SK-N-MC (cell line): ENCODE measurements around the gene CD3G.
A peak's percentile ranks its signal among the peaks of the same experiment; 100 is the strongest.
"Not testable (repeated sequence)": the region's sequence is repeated elsewhere in the genome, so short reads cannot be mapped to it uniquely, and the experiment has no call there.

Experiments used
- DNase-seq: peaks from one replicate; pipeline ENCODE4 v3.0.0-alpha.2; 2011; ENCODE audit warnings: low read depth, low spot score
- H3K27ac ChIP-seq: fragments of 200-600 bp; sonication (generic); 2 replicates; pipeline ENCODE4 v1.5.1; 2016; ENCODE audit warnings: mixed run types
- H3K36me3 ChIP-seq: fragments of 200-600 bp; sonication (generic); 2 replicates; pipeline ENCODE4 v1.6.1; 2017; ENCODE audit warnings: antibody characterized with exemption, low read length, mixed read lengths; ENCODE audit not compliant: insufficient read depth
- H3K4me3 ChIP-seq: fragments of 200-600 bp; sonication (generic); 2 replicates; pipeline ENCODE4 v1.5.1; 2016
- H3K9ac ChIP-seq: fragments of 200-600 bp; sonication (generic); 2 replicates; pipeline ENCODE4 v1.8.0; 2017; ENCODE audit warnings: mixed run types, mixed read lengths; ENCODE audit not compliant: insufficient read length
- H3K9me3 ChIP-seq: fragments of 200-600 bp; sonication (generic); 2 replicates; pipeline ENCODE4 v1.6.1; 2017; ENCODE audit warnings: low read depth, mild to moderate bottlenecking, antibody characterized with exemption, low read length, moderate library complexity, mixed read lengths
- EZH2 ChIP-seq: fragments of 200-600 bp; sonication (generic); IDR thresholded peaks from one replicate; pipeline ENCODE4 v1.6.1; 2017; ENCODE audit warnings: antibody characterized with exemption
- FOXP2 ChIP-seq: optimal IDR thresholded peaks from 2 replicates; pipeline ENCODE3; 2011; ENCODE audit warnings: mild to moderate bottlenecking, moderate library complexity; ENCODE audit not compliant: insufficient read depth; ENCODE audit errors: extremely low read length, control extremely low read depth
- POLR2AphosphoS5 ChIP-seq: IDR thresholded peaks from 2 replicates; pipeline ENCODE4 v1.6.1; 2012; ENCODE audit warnings: mild to moderate bottlenecking, low read depth, low read length, borderline replicate concordance

Gene CD3G

GRCh38 chr11:118382954-118383353 is 38.8 kb downstream of the CD3G start:
- no peak for DNase-seq
- Histone ChIP-seq H3K4me3 (no peak overlapping the region), H3K9me3 (no peaks in the 10 kb centered on the region), H3K9ac (no peak overlapping the region), H3K36me3 (peaks cover 91% of the 10 kb centered on the region), H3K27ac (no peak overlapping the region)
- TF ChIP-seq EZH2 (no peak), POLR2AphosphoS5 (no peak), FOXP2 (no peak)

- no peak overlapping the region for H3K27ac ChIP-seq
- H3K9me3 ChIP-seq, result no peaks in the 10 kb centered on the region
- H3K36me3 ChIP-seq, result peaks cover 93% of the 10 kb centered on the region
- no peak overlapping the region for H3K9ac ChIP-seq
- no peak overlapping the region for H3K4me3 ChIP-seq
- no peak for TF ChIP-seq POLR2AphosphoS5
- no peak for DNase-seq
Measured at GRCh38 chr11:118383657-118384056, 39.5 kb downstream of the CD3G start.

DNA sequence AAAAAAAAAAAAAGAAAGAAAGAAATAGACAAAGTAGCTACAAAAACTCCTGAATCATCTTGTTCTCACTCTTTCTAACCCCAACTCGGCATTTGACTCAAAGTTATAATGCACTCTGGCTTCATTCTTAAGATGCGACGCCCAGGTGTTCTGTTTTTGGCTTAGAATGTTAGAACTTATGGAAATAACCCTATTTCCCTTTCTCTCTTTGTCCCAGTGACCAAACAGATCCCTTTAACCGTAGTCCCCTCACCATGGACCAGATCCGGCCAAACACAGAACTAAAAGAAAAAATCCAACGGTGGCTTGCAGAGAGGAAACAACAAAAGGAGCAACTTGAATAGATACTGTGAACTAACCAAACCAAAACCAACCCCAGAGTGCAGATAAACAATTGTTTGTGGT is 52.0 kb downstream of the CD3G start:
- no peak overlapping the region for H3K9ac ChIP-seq
- peaks cover 40% of the 10 kb centered on the region for H3K36me3 ChIP-seq
- no peak overlapping the region for H3K27ac ChIP-seq

DNA sequence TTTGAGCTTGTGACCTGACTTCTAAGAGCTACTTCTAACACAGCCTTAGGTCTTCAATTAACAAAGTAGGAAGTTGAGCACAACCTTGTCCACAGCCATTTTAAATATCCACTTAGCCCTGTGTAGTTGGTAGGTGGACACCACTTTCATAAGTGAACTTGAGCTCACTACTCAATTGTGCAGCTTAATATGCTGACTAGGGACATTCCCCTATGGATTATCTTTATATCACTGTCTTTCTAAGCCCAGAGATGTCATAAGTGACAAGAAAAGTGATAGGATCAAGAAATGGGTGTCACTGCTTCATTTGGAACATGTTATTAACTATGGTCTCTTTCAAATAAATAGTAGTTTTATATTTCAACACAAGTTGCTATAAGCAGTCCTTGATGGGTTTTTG is 53.3 kb downstream of the CD3G start:
- Histone ChIP-seq H3K4me3 (no peak overlapping the region), H3K36me3 (peaks cover 34% of the 10 kb centered on the region), H3K27ac (peak overlapping the region; percentile 33; the same call in 1 of the 2 replicates), H3K9ac (no peak overlapping the region), H3K9me3 (no peaks in the 10 kb centered on the region)
- TF ChIP-seq POLR2AphosphoS5 (no peak), FOXP2 (no peak), EZH2 (no peak)
- no peak for DNase-seq

More for the DNA sequence above, 52.0 kb downstream of the CD3G start:
- Histone ChIP-seq H3K9me3 (no peaks in the 10 kb centered on the region), H3K4me3 (no peak overlapping the region)
- DNase-seq, result no peak
- TF ChIP-seq EZH2, result no peak
- no peak for TF ChIP-seq FOXP2
- no peak for TF ChIP-seq POLR2AphosphoS5

- Histone ChIP-seq H3K36me3 (peaks cover 22% of the 10 kb centered on the region), H3K4me3 (no peak overlapping the region), H3K27ac (no peak overlapping the region), H3K9ac (no peak overlapping the region), H3K9me3 (no peaks in the 10 kb centered on the region)
- no peak for DNase-seq
- TF ChIP-seq FOXP2 (no peak), POLR2AphosphoS5 (no peak), EZH2 (no peak)
Measured at GRCh38 chr11:118398791-118399559, 54.8 kb downstream of the CD3G start.

- Histone ChIP-seq H3K9me3 (no peaks in the 10 kb centered on the region), H3K27ac (peak within 1 kb of the TSS; percentile 98), H3K4me3 (peak within 1 kb of the TSS; percentile 83), H3K9ac (peak within 1 kb of the TSS; percentile 97), H3K36me3 (peaks cover 27% of the 10 kb centered on the region)
- TF ChIP-seq FOXP2 (peak; percentile 27), EZH2 (no peak), POLR2AphosphoS5 (peak; percentile 92)
- DNase-seq, result peak; percentile 82
Measured at GRCh38 chr11:118401151-118401879, 57.2 kb downstream of the CD3G start, which contains the start of gene ATP5MG. Gene ATP5MG, plus strand, starts transcription at chr11:118401606. Its CDS starts 60 bp downstream, at chr11:118401666.

GRCh38 chr11:118401880-118402590 is 57.9 kb downstream of the CD3G start:
- peak overlapping the region; percentile 97 for H3K9ac ChIP-seq
- H3K4me3 ChIP-seq, result peak overlapping the region; percentile 83
- H3K27ac ChIP-seq, result peak overlapping the region; percentile 98
- H3K9me3 ChIP-seq, result no peaks in the 10 kb centered on the region
- TF ChIP-seq FOXP2 (no peak), POLR2AphosphoS5 (no peak), EZH2 (no peak)
- DNase-seq, result no peak
- H3K36me3 ChIP-seq, result peaks cover 28% of the 10 kb centered on the region

- peak overlapping the region; percentile 83 for H3K4me3 ChIP-seq
- H3K36me3 ChIP-seq, result peaks cover 32% of the 10 kb centered on the region
- DNase-seq, H3K9me3 ChIP-seq, H3K27ac ChIP-seq: not testable (repeated sequence)
- peak overlapping the region; percentile 97 for H3K9ac ChIP-seq
Measured at GRCh38 chr11:118402594-118402993, 58.5 kb downstream of the CD3G start.
